Measurements from ENCODE around the gene RAI2. TPM values are rescaled to one million over a fixed set of nuclear protein-coding genes. Genes with fewer than 3 reads are reported as not detected.

The RAI2 gene
- total RNA-seq, 1 donor from 2014 or later = 0.17 TPM

- no peak for DNase-seq (ENCODE audit: low read depth)
- TF ChIP-seq CTCF (conservative IDR thresholded peaks at IDR 0.05; ENCODE audit: low read depth, low read length) = no peak
These were observed 82.1 kb downstream of the RAI2 start for GRCh38 chrX:17778997-17779396.

GRCh38 chrX:17774053-17774452, 87.0 kb downstream of the RAI2 start:
- no peak overlapping the region for H3K4me3 ChIP-seq (ENCODE audit: low read depth, low read length)
- no peak for TF ChIP-seq CTCF (conservative IDR thresholded peaks at IDR 0.05; ENCODE audit: low read depth, low read length)
- DNase-seq (ENCODE audit: low read depth) = no peak

More at GRCh38 chrX:17778997-17779396, 82.1 kb downstream of the RAI2 start:
- no peak overlapping the region for H3K4me3 ChIP-seq (ENCODE audit: low read depth, low read length)

GRCh38 chrX:17773221-17773876, 87.7 kb downstream of the RAI2 start:
- DNase-seq (ENCODE audit: low read depth) = no peak
- TF ChIP-seq CTCF (conservative IDR thresholded peaks at IDR 0.05; ENCODE audit: low read depth, low read length) = no peak
- no peak overlapping the region for H3K4me3 ChIP-seq (ENCODE audit: low read depth, low read length)

- no peak for TF ChIP-seq CTCF (conservative IDR thresholded peaks at IDR 0.05; ENCODE audit: low read depth, low read length)
- no peak for DNase-seq (ENCODE audit: low read depth)
- no peak overlapping the region for H3K4me3 ChIP-seq (ENCODE audit: low read depth, low read length)
These were observed 91.3 kb downstream of the RAI2 start for GRCh38 chrX:17769701-17770269.

- DNase-seq (ENCODE audit: low read depth) = no peak
- no peak for TF ChIP-seq CTCF (conservative IDR thresholded peaks at IDR 0.05; ENCODE audit: low read depth, low read length)
- no peak overlapping the region for H3K4me3 ChIP-seq (ENCODE audit: low read depth, low read length)
These were observed 92.1 kb downstream of the RAI2 start for GRCh38 chrX:17768997-17769396.

- H3K4me3 ChIP-seq (ENCODE audit: low read depth, low read length) = no peak overlapping the region
- TF ChIP-seq CTCF (conservative IDR thresholded peaks at IDR 0.05; ENCODE audit: low read depth, low read length) = no peak
- no peak for DNase-seq (ENCODE audit: low read depth)
These were observed 93.4 kb downstream of the RAI2 start for GRCh38 chrX:17767734-17768133.

- no peak for DNase-seq (ENCODE audit: low read depth)
- TF ChIP-seq CTCF (conservative IDR thresholded peaks at IDR 0.05; ENCODE audit: low read depth, low read length) = no peak
- no peak overlapping the region for H3K4me3 ChIP-seq (ENCODE audit: low read depth, low read length)
These were observed 101.1 kb downstream of the RAI2 start for GRCh38 chrX:17759990-17760389.

Measured in epithelial cell of proximal tubule (primary cell).